ENCODE results near the gene TLDC2. TPM values are rescaled to one million over a fixed set of nuclear protein-coding genes. Genes with fewer than 3 reads are reported as not detected.

The TLDC2 gene
- total RNA-seq, 1 donor from 2014 or later, result not detected

- DNase-seq (ENCODE audit: low read depth), result no peak
- TF ChIP-seq EZH2 (IDR thresholded peaks at IDR 0.05; ENCODE audit: insufficient read depth, low read length), result no peak
- TF ChIP-seq CTCF (IDR thresholded peaks at IDR 0.05; ENCODE audit: insufficient read depth, low read depth, low read length), result no peak
- no peak overlapping the region for H3K27ac Mint-ChIP-seq (ENCODE audit: unreplicated experiment)
Observed at GRCh38 chr20:36888880-36889516, 13.1 kb downstream of the TLDC2 start.

GRCh38 chr20:36890586-36890985 lies 14.6 kb downstream of the TLDC2 start:
- Histone ChIP-seq H3K79me2 (ENCODE audit: insufficient read depth, low read length) (no peaks in the 10 kb centered on the region), H3K27me3 (ENCODE audit: insufficient read depth, low read length) (no peaks in the 10 kb centered on the region), H3K9ac (ENCODE audit: low read length) (no peak overlapping the region), H3K4me2 (ENCODE audit: low read length) (no peak overlapping the region), H3K36me3 (ENCODE audit: insufficient read depth, low read length) (no peaks in the 10 kb centered on the region), H4K20me1 (ENCODE audit: insufficient read depth, low read length) (no peaks in the 10 kb centered on the region), H2AFZ (ENCODE audit: low read depth, low read length) (no peak overlapping the region), H3K4me1 (ENCODE audit: insufficient read depth, low read length) (no peaks in the 10 kb centered on the region), H3K9me3 (ENCODE audit: insufficient read depth, low read depth, low read length) (no peaks in the 10 kb centered on the region), H3K27ac (ENCODE audit: low read depth, low read length) (no peak overlapping the region), H3K4me3 (ENCODE audit: insufficient read depth, low read depth, low read length) (no peak overlapping the region)
- Mint-ChIP-seq H3K4me1 (ENCODE audit: low read depth, unreplicated experiment) (peaks cover 7% of the 10 kb centered on the region), H3K27ac (ENCODE audit: unreplicated experiment) (no peak overlapping the region), H3K9me3 (ENCODE audit: unreplicated experiment) (no peaks in the 10 kb centered on the region), H3K36me3 (ENCODE audit: low read depth, unreplicated experiment) (peaks cover 16% of the 10 kb centered on the region), H3K4me3 (ENCODE audit: unreplicated experiment) (no peak overlapping the region), H3K27me3 (ENCODE audit: low read depth, unreplicated experiment) (no peaks in the 10 kb centered on the region)
- no peak for TF ChIP-seq CTCF (IDR thresholded peaks at IDR 0.05; ENCODE audit: insufficient read depth, low read depth, low read length)
- TF ChIP-seq EZH2 (IDR thresholded peaks at IDR 0.05; ENCODE audit: insufficient read depth, low read length), result no peak
- DNase-seq (ENCODE audit: low read depth) (no peak), FAIRE-seq (no peak)

More at GRCh38 chr20:36888880-36889516, 13.1 kb downstream of the TLDC2 start:
- Histone ChIP-seq H3K9me3 (ENCODE audit: insufficient read depth, low read depth, low read length) (no peaks in the 10 kb centered on the region), H4K20me1 (ENCODE audit: insufficient read depth, low read length) (no peaks in the 10 kb centered on the region), H3K36me3 (ENCODE audit: insufficient read depth, low read length) (no peaks in the 10 kb centered on the region), H3K79me2 (ENCODE audit: insufficient read depth, low read length) (no peaks in the 10 kb centered on the region), H3K27ac (ENCODE audit: low read depth, low read length) (no peak overlapping the region), H3K4me1 (ENCODE audit: insufficient read depth, low read length) (no peaks in the 10 kb centered on the region), H2AFZ (ENCODE audit: low read depth, low read length) (no peak overlapping the region), H3K9ac (ENCODE audit: low read length) (no peak overlapping the region), H3K4me2 (ENCODE audit: low read length) (no peak overlapping the region), H3K27me3 (ENCODE audit: insufficient read depth, low read length) (no peaks in the 10 kb centered on the region), H3K4me3 (ENCODE audit: insufficient read depth, low read depth, low read length) (no peak overlapping the region)
- Mint-ChIP-seq H3K4me1 (ENCODE audit: low read depth, unreplicated experiment) (peaks cover 7% of the 10 kb centered on the region), H3K36me3 (ENCODE audit: low read depth, unreplicated experiment) (peaks cover 16% of the 10 kb centered on the region), H3K9me3 (ENCODE audit: unreplicated experiment) (no peaks in the 10 kb centered on the region), H3K27me3 (ENCODE audit: low read depth, unreplicated experiment) (no peaks in the 10 kb centered on the region), H3K4me3 (ENCODE audit: unreplicated experiment) (no peak overlapping the region)
- FAIRE-seq, result no peak

GRCh38 chr20:36891211-36891610 lies 15.3 kb downstream of the TLDC2 start:
- no peaks in the 10 kb centered on the region for H3K79me2 ChIP-seq (ENCODE audit: insufficient read depth, low read length)
- no peak overlapping the region for H3K4me3 ChIP-seq (ENCODE audit: insufficient read depth, low read depth, low read length)
- no peak overlapping the region for H3K4me3 Mint-ChIP-seq (ENCODE audit: unreplicated experiment)
- no peak overlapping the region for H3K27ac Mint-ChIP-seq (ENCODE audit: unreplicated experiment)
- DNase-seq (ENCODE audit: low read depth) (no peak), FAIRE-seq (no peak)
- TF ChIP-seq EZH2 (IDR thresholded peaks at IDR 0.05; ENCODE audit: insufficient read depth, low read length) (no peak), CTCF (IDR thresholded peaks at IDR 0.05; ENCODE audit: insufficient read depth, low read depth, low read length) (no peak)
- H3K9me3 Mint-ChIP-seq (ENCODE audit: unreplicated experiment), result no peaks in the 10 kb centered on the region
- H3K27ac ChIP-seq (ENCODE audit: low read depth, low read length), result no peak overlapping the region
- peaks cover 16% of the 10 kb centered on the region for H3K36me3 Mint-ChIP-seq (ENCODE audit: low read depth, unreplicated experiment)
- H4K20me1 ChIP-seq (ENCODE audit: insufficient read depth, low read length), result no peaks in the 10 kb centered on the region
- H3K4me1 Mint-ChIP-seq (ENCODE audit: low read depth, unreplicated experiment), result peaks cover 7% of the 10 kb centered on the region
- H3K9ac ChIP-seq (ENCODE audit: low read length), result no peak overlapping the region
- H3K9me3 ChIP-seq (ENCODE audit: insufficient read depth, low read depth, low read length), result no peaks in the 10 kb centered on the region
- no peaks in the 10 kb centered on the region for H3K4me1 ChIP-seq (ENCODE audit: insufficient read depth, low read length)
- H3K27me3 ChIP-seq (ENCODE audit: insufficient read depth, low read length), result no peaks in the 10 kb centered on the region
- H3K27me3 Mint-ChIP-seq (ENCODE audit: low read depth, unreplicated experiment), result no peaks in the 10 kb centered on the region
- no peak overlapping the region for H3K4me2 ChIP-seq (ENCODE audit: low read length)
- H2AFZ ChIP-seq (ENCODE audit: low read depth, low read length), result no peak overlapping the region
- no peaks in the 10 kb centered on the region for H3K36me3 ChIP-seq (ENCODE audit: insufficient read depth, low read length)

Data from astrocyte (in vitro differentiated cells and primary cell).